DND-41 (cell line): ENCODE results near the gene CAMLG.

Experiments used
- EZH2 ChIP-seq: IDR thresholded peaks from 3 replicates; pipeline ENCODE4 v1.6.1; 2012; ENCODE audit warnings: borderline replicate concordance, low read depth, mild to moderate bottlenecking, moderate library complexity, low read length, inconsistent platforms; ENCODE audit not compliant: severe bottlenecking
- TF ChIP-seq, protein P1 (sequence below): IDR thresholded peaks from 2 replicates; pipeline ENCODE4 v1.5.1; 2012; ENCODE audit warnings: borderline replicate concordance, low read length, moderate library complexity, mild to moderate bottlenecking; ENCODE audit not compliant: poor library complexity, severe bottlenecking; ENCODE audit errors: extremely low read depth

DNA sequence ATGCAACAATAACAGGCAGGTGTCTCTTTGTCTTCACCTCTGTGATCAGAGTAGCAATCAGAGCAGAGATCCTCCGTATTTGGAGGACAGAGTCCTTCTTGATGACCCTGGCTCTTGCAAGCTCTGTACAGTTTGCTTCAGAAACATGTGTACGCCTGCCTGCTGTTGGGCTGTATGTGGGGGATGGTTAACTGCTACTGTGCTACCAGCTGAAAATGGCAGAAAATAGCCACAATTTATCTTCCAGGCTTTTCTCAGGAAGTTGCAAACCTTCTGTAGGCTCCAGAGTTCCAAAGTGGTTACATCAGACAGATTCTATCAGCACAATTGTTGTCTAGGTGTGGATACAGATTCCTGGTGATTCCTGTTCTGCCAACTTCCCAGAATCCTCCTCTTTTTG is 55.7 kb downstream of the CAMLG start:
- TF ChIP-seq, protein P1, sequence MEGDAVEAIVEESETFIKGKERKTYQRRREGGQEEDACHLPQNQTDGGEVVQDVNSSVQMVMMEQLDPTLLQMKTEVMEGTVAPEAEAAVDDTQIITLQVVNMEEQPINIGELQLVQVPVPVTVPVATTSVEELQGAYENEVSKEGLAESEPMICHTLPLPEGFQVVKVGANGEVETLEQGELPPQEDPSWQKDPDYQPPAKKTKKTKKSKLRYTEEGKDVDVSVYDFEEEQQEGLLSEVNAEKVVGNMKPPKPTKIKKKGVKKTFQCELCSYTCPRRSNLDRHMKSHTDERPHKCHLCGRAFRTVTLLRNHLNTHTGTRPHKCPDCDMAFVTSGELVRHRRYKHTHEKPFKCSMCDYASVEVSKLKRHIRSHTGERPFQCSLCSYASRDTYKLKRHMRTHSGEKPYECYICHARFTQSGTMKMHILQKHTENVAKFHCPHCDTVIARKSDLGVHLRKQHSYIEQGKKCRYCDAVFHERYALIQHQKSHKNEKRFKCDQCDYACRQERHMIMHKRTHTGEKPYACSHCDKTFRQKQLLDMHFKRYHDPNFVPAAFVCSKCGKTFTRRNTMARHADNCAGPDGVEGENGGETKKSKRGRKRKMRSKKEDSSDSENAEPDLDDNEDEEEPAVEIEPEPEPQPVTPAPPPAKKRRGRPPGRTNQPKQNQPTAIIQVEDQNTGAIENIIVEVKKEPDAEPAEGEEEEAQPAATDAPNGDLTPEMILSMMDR: no peak
- no peak for TF ChIP-seq EZH2
